NCI-H526 (cell line): ENCODE data around the gene TMPRSS2.

Experiments
- DNase-seq, 2 experiments: peaks; one replicate each; lab custom pipeline; 2025; lab: John Stamatoyannopoulos, UW

TMPRSS2 gene

DNA sequence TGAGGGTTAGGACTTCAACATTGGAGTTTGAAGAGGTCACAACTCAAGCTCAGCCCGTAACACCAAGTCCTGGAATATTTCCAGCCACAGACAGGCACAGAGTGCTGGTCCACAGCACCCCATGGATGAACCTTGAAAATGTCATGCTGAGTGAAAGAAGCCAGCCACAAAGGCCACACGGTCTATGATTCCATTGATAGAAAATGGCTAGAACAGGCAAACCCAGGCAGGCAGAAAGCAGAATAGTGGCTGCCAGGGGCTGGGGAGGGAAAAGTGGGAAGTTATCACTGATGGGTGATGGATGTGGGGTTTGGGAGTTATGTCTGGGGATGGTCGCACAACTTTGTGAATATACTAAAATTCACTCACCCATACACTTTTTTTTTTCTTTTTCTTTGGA lies 60.6 kb downstream of the TMPRSS2 start:
- no peak for DNase-seq

GRCh38 chr21:41446586-41446985 lies 61.4 kb downstream of the TMPRSS2 start:
- no peak for DNase-seq

GRCh38 chr21:41445465-41445862 lies 62.5 kb downstream of the TMPRSS2 start:
- no peak for DNase-seq

DNA sequence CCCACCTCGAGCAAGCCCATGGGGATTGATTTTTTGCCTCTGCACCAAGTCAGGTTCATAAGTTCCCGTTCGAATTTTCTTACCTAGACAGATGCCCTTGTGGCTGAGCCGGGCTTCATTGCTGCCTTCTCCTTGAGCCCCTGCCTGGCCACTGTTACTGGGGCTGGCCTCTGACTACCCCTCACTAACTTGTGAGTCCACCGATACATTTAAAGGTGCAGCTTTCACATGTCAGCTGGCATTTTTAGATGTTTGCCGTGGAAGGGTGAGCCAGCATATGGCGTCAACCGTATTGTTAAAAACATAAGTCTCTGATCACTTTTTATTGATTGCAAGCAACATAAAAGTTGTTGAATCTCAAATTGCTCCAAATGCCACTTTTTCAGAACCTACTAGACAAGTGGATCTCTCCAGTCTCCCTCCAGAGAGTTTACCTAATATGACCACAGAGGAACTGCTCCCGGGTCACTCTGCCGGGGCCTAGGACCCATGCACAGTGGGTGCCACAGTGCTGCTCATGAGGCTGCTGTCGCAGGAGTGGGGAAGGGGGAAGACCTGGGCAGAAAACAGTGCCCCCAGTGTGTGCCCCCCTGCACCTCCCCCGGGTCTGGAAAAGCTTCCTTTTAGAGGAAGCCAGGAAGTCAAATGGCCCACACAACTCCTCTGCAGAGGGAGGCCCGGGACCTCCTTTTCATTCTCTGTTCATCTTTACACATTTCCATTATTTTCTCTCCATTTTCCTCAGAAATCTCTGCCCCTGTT lies 63.1 kb downstream of the TMPRSS2 start:
- DNase-seq, result no peak

DNA sequence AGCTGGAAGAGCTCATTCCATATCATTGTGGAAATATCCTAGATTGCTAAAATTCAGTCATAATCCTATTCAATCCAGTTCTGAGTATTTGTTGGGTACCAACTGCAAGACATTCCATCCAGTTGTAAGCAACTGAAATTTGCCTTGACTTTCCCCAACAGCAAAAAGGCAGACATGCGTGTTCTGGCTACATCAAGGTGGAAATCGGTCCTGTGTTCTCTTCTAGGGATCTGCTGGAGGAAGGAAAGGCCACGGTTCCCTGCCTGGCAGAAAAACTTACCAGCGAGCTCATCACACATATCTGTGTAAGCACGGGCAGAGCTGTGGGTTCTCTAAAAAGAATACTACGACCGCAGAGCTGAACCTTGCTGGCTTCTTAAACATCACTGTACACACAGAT lies 64.4 kb downstream of the TMPRSS2 start:
- no peak for DNase-seq

DNA sequence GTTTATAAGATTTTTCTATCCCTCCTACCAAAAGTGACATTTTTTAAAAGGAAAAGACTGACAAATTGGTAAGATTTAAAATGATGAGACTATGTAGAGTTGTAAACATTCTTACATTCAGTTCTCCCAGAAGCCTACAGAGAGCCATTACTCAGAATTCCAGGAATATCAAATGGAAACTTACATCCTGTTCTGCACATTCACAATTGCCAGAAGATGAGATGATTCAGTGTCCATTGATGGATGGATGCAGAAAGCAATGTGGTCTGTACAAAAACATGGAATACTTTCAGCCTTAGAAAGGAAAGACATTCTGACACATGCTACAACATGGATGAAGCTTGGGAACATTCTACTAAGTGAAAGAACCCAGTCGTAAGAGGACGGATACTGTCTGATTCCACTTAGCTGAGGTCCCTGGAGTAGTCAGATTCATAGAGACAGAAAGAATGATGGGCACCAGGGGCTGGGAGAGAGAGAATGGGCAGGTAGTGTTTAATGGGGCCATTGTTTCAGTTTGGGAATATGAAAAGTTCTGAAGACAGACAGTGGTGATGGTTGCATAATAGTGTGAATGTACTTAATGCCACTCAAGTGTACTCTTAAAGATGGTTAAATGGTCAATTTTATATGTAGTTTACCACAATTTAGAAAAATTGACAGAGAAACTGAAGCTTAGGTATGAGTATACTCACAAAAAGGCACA lies 65.3 kb downstream of the TMPRSS2 start:
- no peak for DNase-seq

DNA sequence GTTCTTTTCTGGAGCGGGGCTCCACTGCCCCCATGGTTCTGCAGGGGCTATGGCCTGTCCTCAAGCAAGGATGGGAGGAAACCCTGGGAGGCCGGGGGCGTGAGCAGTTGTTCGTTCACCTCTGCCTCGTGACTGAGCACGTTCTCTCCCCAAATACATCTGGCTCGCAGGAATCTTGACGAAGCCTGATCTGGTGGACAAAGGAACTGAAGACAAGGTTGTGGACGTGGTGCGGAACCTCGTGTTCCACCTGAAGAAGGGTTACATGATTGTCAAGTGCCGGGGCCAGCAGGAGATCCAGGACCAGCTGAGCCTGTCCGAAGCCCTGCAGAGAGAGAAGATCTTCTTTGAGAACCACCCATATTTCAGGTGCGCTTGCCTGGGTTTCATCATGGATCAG lies 66.4 kb downstream of the TMPRSS2 start:
- no peak for DNase-seq

DNA sequence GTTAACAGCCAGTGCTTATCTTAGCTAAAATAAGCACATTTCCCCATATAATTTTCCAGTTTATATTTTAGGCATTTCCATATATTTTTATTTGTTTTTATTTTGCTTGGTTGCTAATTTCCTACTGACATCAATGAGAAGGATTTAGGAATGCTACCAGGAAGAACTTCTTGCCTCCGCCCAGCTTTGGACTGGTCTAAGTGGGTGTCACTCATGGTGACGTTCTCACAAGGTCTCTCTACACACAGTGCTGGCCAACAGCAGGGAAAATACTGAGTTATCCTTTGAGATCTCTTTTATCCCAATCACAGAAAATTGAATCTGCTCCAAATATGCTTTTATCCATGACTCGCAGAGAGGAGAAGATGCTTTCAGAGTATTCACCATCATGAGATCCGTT lies 68.7 kb downstream of the TMPRSS2 start:
- no peak for DNase-seq

GRCh38 chr21:41438425-41439113 lies 69.4 kb downstream of the TMPRSS2 start:
- no peak for DNase-seq

GRCh38 chr21:41437729-41438128 lies 70.2 kb downstream of the TMPRSS2 start:
- no peak for DNase-seq

DNA sequence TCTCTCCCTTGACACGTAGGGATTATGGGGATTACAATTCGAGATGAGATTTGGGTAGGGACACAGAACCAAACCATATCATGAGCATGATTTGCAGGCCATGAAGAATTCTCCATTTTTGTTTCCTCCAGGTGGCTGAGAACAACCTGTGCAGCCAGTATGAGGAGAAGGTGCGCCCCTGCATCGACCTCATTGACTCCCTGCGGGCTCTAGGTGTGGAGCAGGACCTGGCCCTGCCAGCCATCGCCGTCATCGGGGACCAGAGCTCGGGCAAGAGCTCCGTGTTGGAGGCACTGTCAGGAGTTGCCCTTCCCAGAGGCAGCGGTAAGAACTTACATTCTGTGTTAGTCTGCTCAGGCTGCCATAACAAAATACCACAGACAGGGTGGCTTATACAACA lies 72.3 kb downstream of the TMPRSS2 start:
- no peak for DNase-seq

DNA sequence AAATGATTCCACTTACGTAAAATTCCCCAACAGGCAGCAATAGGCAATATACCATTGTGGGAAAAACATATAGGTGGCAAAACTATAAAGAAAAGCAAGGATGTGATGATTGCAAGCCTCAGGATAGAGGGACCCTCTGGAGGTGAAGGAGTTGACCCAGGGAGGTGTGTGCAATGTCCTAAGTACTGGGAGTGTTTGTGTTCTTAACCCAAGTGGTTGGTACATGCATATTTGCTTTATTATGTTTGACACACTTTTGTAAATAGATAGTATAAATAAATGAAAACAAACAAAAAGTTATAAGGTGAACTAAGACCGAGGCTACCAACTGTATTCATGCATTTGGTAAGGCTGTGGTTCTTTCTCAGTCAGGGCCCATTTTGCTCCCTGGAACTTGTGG lies 74.4 kb downstream of the TMPRSS2 start:
- no peak for DNase-seq

DNA sequence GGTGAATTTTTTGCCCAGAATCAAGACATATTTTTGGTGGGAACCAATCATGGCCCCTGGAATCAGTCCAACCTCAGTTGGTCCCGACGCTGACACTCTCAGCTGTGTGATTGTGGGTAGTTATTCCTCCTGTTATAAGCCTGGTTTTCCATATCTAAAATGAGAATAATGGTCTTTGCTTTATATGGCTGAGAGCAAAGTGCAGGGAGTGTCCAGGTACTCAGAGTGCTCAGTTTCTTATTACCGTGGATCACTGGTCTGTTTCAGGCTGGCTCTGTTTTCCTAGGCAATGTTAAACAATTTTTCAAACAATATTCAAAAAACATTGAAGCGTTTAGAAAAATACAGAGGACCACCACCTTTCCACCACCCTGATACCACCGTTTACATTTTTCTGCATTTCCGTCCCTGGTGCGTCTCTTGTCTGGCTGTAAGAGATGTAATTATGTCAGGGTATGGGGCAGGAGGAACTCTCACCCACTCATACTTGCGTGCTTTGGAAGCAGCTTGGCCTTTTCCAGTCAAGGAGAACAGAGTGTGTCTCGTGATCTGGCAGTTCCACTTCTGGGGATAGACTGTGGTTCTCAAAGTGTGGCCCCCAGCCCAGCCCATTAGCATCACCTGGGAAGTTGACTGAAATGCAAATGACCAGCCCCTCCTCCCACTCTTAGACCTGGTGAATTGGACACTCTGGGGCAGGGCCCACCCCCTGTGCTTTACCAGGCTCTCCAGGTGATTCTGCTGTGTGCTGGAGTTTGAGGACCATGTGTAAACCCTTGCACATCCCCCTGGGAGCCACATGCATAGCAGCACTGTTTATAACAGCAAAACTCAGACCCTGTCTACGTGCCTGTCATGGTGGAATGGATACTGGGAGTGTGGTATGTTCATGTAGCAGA lies 75.1 kb downstream of the TMPRSS2 start:
- no peak for DNase-seq

DNA sequence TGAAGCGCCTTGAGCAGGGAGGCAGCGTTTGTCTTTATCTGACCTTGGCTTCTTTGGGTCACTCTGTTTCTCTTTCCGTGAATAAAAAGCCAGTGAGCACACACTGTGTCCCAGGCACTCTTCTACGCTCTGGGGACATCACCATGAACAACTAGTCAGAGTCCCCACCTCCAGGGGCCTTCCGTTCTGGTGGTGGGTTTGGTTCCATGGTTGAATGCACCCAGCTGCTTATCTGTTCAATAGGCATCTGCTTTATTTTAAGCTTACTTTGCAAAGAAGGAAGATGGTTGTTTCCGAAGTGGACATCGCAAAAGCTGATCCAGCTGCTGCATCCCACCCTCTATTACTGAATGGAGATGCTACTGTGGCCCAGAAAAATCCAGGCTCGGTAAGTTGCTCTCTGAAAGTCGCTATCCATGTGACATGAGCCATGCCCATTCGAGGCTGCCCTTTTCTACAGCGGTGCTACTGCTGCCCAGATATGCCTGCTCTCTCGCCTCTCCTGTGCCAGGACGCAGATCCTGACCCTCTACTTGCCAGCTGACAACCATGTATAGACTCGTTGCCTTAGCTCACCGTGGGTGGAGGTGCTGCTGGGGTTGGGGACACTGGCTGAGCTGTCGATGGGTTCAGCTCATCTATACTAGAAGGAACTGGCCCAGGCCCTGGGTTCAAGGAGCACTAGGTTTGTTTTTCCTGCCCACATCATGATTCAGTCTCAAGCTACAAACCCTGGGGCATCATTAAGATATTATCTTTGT lies 76.0 kb downstream of the TMPRSS2 start:
- no peak for DNase-seq

GRCh38 chr21:41429925-41430491 lies 78.0 kb downstream of the TMPRSS2 start:
- DNase-seq, result no peak

DNA sequence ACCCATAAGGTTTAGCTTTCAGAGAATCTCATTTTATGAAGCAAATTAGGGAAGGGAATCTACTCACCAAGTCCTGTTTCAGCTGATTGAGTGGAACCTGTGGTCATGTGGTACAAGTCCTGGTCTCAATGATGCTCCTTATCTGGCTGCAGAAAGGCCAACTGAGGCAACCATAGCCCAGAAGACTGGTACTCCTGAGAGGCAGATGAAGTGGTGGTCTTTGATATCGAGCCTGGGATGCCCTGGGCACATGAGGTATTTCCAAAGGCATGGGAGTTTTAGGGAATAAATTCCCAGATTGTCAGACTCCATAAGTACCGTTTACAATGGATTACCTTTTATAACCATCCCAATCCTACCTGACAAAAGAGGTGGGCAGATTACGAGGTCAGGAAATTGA lies 78.7 kb downstream of the TMPRSS2 start:
- no peak for DNase-seq

GRCh38 chr21:41428847-41429246 lies 79.1 kb downstream of the TMPRSS2 start:
- DNase-seq, result no peak

- no peak for DNase-seq
Measured at GRCh38 chr21:41428311-41428710, 79.6 kb downstream of the TMPRSS2 start.

DNA sequence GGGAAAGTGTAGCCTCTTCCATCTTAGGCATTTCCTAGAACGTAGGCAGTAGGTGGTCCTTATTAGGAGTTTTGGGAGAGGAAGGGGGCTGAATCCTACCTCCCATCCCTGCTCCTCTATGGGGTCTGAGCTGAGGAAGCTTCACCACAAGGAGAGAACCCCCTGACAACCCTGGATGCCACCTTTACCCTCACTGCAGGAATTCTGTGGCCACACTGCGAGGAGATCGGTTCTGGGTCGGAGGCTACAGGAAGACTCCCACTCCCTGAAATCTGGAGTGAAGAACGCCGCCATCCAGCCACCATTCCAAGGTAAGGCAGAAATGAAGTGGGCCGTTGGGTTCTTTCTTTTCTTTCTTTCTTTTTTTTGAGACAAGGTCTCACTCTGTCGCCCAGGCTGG lies 80.4 kb downstream of the TMPRSS2 start:
- DNase-seq, result no peak

GRCh38 chr21:41426676-41427404 lies 81.1 kb downstream of the TMPRSS2 start:
- DNase-seq, result no peak
